Peyer's patch (tissue), 4 donors: ENCODE measurements around the gene FOXP2. TPM values are rescaled to one million over a fixed set of nuclear protein-coding genes. Genes with fewer than 3 reads are reported as not detected.
A peak's percentile ranks its signal among the peaks of the same experiment; 100 is the strongest.

Source experiments
- DNase-seq, 3 donors: peaks; one replicate each; pipeline ENCODE4 v3.0.0-alpha.2; 2017 to 2019
- H3K27ac ChIP-seq, 4 donors: fragments of 200-600 bp; sonication (generic); one replicate each; pipeline ENCODE4 v1.5.1; 2016 to 2019
- H3K27me3 ChIP-seq, 2 donors: fragments of 200-600 bp; sonication (generic); one replicate each; pipeline ENCODE4 v1.5.1; 2019
- H3K36me3 ChIP-seq, 3 donors: fragments of 200-600 bp; sonication (generic); one replicate each; pipeline ENCODE4 v1.5.1; 2016 to 2019
- H3K4me1 ChIP-seq, 4 donors: fragments of 200-600 bp; sonication (generic); one replicate each; pipeline ENCODE4 v1.5.1; 2016 to 2019
- H3K4me3 ChIP-seq, 4 donors: fragments of 200-600 bp; sonication (generic); 1 replicate in 3 of 4; 2 replicates in 1 of 4; pipeline ENCODE4 v1.5.1; 2016 to 2019; ENCODE audit warnings: mild to moderate bottlenecking in 1 of 4
- H3K9me3 ChIP-seq, 4 donors: fragments of 200-600 bp; sonication (generic); one replicate each; pipeline ENCODE4 v1.5.1; 2016 to 2019; ENCODE audit warnings: mild to moderate bottlenecking in 1 of 4
- POLR2A ChIP-seq, 2 donors: fragments of 450-650 bp; IDR thresholded peaks; one replicate each; pipeline ENCODE4 v1.5.1; 2017; ENCODE audit warnings: antibody characterized with exemption in 2 of 2, mild to moderate bottlenecking in 2 of 2, moderate library complexity in 2 of 2
- total RNA-seq, 4 donors: library from RNA; depleted of rRNA; stranded (reverse); fragments of >200 nt; gene quantifications; one replicate each; pipeline ENCODE4 v1.1.0, GENCODE V29; 2016
- TF ChIP-seq, protein P1 (sequence below), 6 experiments: fragments of 450-650 bp in 4 of 6; fragments of 200-600 bp in 2 of 6; sonication (generic) in 1 of 6; IDR thresholded peaks; one replicate each; pipeline ENCODE4 v1.5.1; 2017 to 2019; ENCODE audit warnings: antibody characterized with exemption in 6 of 6, mild to moderate bottlenecking in 3 of 6, moderate library complexity in 1 of 6

FOXP2 gene
- 10 to 100 TPM; 10.5 to 46.2 (median 31.3) TPM for total RNA-seq

- H3K4me3 ChIP-seq, result peak within 1 kb of the TSS in 3 of 4 donors; percentile 6 to 50 (median 39)
- H3K4me1 ChIP-seq, result peaks cover 0 to 17% (median 0%) of the 10 kb centered on the region in 4 donors
- H3K27me3 ChIP-seq, result no peaks in the 10 kb centered on the region
- peak within 1 kb of the TSS in 3 of 4 donors; percentile 9 to 67 (median 63) for H3K27ac ChIP-seq
- no peaks in the 10 kb centered on the region for H3K9me3 ChIP-seq
- TF ChIP-seq, protein P1, sequence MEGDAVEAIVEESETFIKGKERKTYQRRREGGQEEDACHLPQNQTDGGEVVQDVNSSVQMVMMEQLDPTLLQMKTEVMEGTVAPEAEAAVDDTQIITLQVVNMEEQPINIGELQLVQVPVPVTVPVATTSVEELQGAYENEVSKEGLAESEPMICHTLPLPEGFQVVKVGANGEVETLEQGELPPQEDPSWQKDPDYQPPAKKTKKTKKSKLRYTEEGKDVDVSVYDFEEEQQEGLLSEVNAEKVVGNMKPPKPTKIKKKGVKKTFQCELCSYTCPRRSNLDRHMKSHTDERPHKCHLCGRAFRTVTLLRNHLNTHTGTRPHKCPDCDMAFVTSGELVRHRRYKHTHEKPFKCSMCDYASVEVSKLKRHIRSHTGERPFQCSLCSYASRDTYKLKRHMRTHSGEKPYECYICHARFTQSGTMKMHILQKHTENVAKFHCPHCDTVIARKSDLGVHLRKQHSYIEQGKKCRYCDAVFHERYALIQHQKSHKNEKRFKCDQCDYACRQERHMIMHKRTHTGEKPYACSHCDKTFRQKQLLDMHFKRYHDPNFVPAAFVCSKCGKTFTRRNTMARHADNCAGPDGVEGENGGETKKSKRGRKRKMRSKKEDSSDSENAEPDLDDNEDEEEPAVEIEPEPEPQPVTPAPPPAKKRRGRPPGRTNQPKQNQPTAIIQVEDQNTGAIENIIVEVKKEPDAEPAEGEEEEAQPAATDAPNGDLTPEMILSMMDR (IDR thresholded peaks at IDR 0.05), result no peak
- TF ChIP-seq POLR2A (IDR thresholded peaks at IDR 0.05), result no peak
- DNase-seq, result no peak
- no peaks in the 10 kb centered on the region for H3K36me3 ChIP-seq
Observed at GRCh38 chr7:114414156-114415063, at the start of gene FOXP2. Gene FOXP2 (plus strand): TSS chr7:114414815. CDS start chr7:114426512, 11,697 bp downstream.

GRCh38 chr7:114365791-114366190 lies 48.8 kb upstream of the FOXP2 start:
- no peak for TF ChIP-seq POLR2A (IDR thresholded peaks at IDR 0.05)
- TF ChIP-seq, protein P1 (IDR thresholded peaks at IDR 0.05), result no peak
- no peak for DNase-seq
- H3K4me1 ChIP-seq, result no peaks in the 10 kb centered on the region
- H3K4me3 ChIP-seq, result no peak overlapping the region
- H3K27me3 ChIP-seq, result no peaks in the 10 kb centered on the region
- H3K36me3 ChIP-seq, result no peaks in the 10 kb centered on the region
- no peaks in the 10 kb centered on the region for H3K9me3 ChIP-seq
- no peak overlapping the region for H3K27ac ChIP-seq

GRCh38 chr7:114368492-114368891 lies 46.1 kb upstream of the FOXP2 start:
- Histone ChIP-seq H3K4me3 (no peak overlapping the region), H3K27ac (no peak overlapping the region), H3K4me1 (no peaks in the 10 kb centered on the region), H3K9me3 (no peaks in the 10 kb centered on the region), H3K36me3 (no peaks in the 10 kb centered on the region), H3K27me3 (no peaks in the 10 kb centered on the region)
- no peak for DNase-seq
- TF ChIP-seq POLR2A (IDR thresholded peaks at IDR 0.05), result no peak
- TF ChIP-seq, protein P1 (IDR thresholded peaks at IDR 0.05), result no peak

GRCh38 chr7:114369294-114369693 lies 45.3 kb upstream of the FOXP2 start:
- H3K4me3 ChIP-seq, result no peak overlapping the region
- no peak overlapping the region for H3K27ac ChIP-seq
- no peaks in the 10 kb centered on the region for H3K27me3 ChIP-seq
- DNase-seq, result no peak
- H3K36me3 ChIP-seq, result no peaks in the 10 kb centered on the region
- TF ChIP-seq POLR2A (IDR thresholded peaks at IDR 0.05), result no peak
- TF ChIP-seq, protein P1 (IDR thresholded peaks at IDR 0.05), result no peak
- H3K9me3 ChIP-seq, result no peaks in the 10 kb centered on the region
- no peaks in the 10 kb centered on the region for H3K4me1 ChIP-seq

DNA sequence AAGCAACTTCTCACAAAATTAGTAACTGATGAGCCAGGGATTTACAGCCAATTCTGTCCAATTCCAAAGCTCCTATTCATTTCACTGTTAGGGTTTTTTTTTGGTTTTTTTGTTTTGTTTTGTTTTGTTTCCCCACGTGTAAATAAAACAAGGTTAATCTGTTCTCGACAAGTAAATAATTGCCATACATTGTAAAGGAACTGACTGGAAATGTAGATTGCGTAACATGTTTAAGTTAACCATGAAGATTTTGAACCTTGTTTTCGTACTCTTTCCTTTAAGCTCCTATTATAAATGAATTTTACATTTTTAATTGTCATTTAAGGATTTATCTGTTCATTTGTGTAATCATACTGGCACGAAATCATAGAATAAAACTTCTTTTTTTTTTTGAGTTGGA lies 42.0 kb upstream of the FOXP2 start:
- H3K9me3 ChIP-seq, result no peaks in the 10 kb centered on the region
- TF ChIP-seq, protein P1 (IDR thresholded peaks at IDR 0.05), result no peak
- no peak for TF ChIP-seq POLR2A (IDR thresholded peaks at IDR 0.05)
- no peak for DNase-seq
- no peaks in the 10 kb centered on the region for H3K27me3 ChIP-seq
- no peaks in the 10 kb centered on the region for H3K4me1 ChIP-seq
- no peak overlapping the region for H3K27ac ChIP-seq
- H3K36me3 ChIP-seq, result no peaks in the 10 kb centered on the region
- H3K4me3 ChIP-seq, result no peak overlapping the region
